Activated CD4-positive, alpha-beta T cell treated with anti-CD3 and anti-CD28 coated beads, Interleukin-10, Interleukin-2, amounts not matched to agents 100 ng/mL and 50 ng/mL, durations not matched to agents 16 hours and 8 hours (primary cell): ENCODE data around the gene PAQR5.
"Not testable (repeated sequence)": the region's sequence is repeated elsewhere in the genome, so short reads cannot be mapped to it uniquely, and the experiment has no call there.

ENCODE experiments used
- DNase-seq: peaks from one replicate; pipeline ENCODE4 v3.0.0-alpha.2; 2020

Gene PAQR5

GRCh38 chr15:69358850-69359249, 60.1 kb downstream of the PAQR5 start:
- no peak for DNase-seq

GRCh38 chr15:69359722-69360121, 61.0 kb downstream of the PAQR5 start:
- no peak for DNase-seq

- no peak for DNase-seq
Observed at GRCh38 chr15:69360642-69361041, 61.9 kb downstream of the PAQR5 start.

- no peak for DNase-seq
Observed at GRCh38 chr15:69367236-69367635, 68.5 kb downstream of the PAQR5 start.

- DNase-seq: no peak
Observed at GRCh38 chr15:69369631-69370030, 70.9 kb downstream of the PAQR5 start.

GRCh38 chr15:69373406-69373805, 74.7 kb downstream of the PAQR5 start:
- no peak for DNase-seq

GRCh38 chr15:69375151-69375790, 76.6 kb downstream of the PAQR5 start:
- DNase-seq: no peak

- no peak for DNase-seq
Observed at GRCh38 chr15:69377216-69377970, 78.7 kb downstream of the PAQR5 start.

GRCh38 chr15:69380100-69380725, 81.5 kb downstream of the PAQR5 start:
- DNase-seq: no peak

GRCh38 chr15:69380726-69381105, 82.0 kb downstream of the PAQR5 start:
- no peak for DNase-seq

GRCh38 chr15:69382176-69382575, 83.5 kb downstream of the PAQR5 start:
- DNase-seq: not testable (repeated sequence)

- not testable (repeated sequence) for DNase-seq
Observed at GRCh38 chr15:69384066-69384465, 85.4 kb downstream of the PAQR5 start.

- DNase-seq: no peak
Observed at GRCh38 chr15:69384626-69385598, 86.2 kb downstream of the PAQR5 start.

GRCh38 chr15:69385831-69386230, 87.1 kb downstream of the PAQR5 start:
- DNase-seq: no peak

GRCh38 chr15:69386284-69386683, 87.6 kb downstream of the PAQR5 start:
- DNase-seq: no peak

- no peak for DNase-seq
Observed at GRCh38 chr15:69388260-69388705, 89.6 kb downstream of the PAQR5 start.

- no peak for DNase-seq
Observed at GRCh38 chr15:69389426-69389825, 90.7 kb downstream of the PAQR5 start.

- DNase-seq: no peak
Observed at GRCh38 chr15:69390575-69390974, 91.9 kb downstream of the PAQR5 start.

GRCh38 chr15:69391046-69391757, 92.5 kb downstream of the PAQR5 start:
- DNase-seq: no peak

- DNase-seq: no peak
Observed at GRCh38 chr15:69392352-69392751, 93.6 kb downstream of the PAQR5 start.

GRCh38 chr15:69393831-69394491, 95.2 kb downstream of the PAQR5 start:
- DNase-seq: no peak
